Endothelial cell of umbilical vein (primary cell): ENCODE measurements around the gene PIWIL4.

Experiments
- CTCF ChIP-seq, 2 donors: IDR thresholded peaks; 1 replicate in 1 of 2; 2 replicates in 1 of 2; pipeline ENCODE4 v1.5.1; 2011; ENCODE audit warnings: low read length in 2 of 2, mild to moderate bottlenecking in 2 of 2, moderate library complexity in 2 of 2, control low read depth in 1 of 2, inconsistent platforms in 1 of 2, low read depth in 1 of 2; ENCODE audit not compliant: insufficient read depth in 1 of 2; ENCODE audit errors: extremely low read depth in 1 of 2
- EZH2 ChIP-seq: IDR thresholded peaks from 2 replicates; pipeline ENCODE4 v1.6.1; 2012; ENCODE audit warnings: borderline replicate concordance, low read depth, mild to moderate bottlenecking, moderate library complexity, low read length, inconsistent platforms; ENCODE audit not compliant: severe bottlenecking
- FOS ChIP-seq: IDR thresholded peaks from 2 replicates; pipeline ENCODE4 v1.6.1; 2011; ENCODE audit warnings: mild to moderate bottlenecking, low read length, moderate library complexity, borderline replicate concordance; ENCODE audit not compliant: insufficient read depth
- GATA2 ChIP-seq: IDR thresholded peaks from 2 replicates; pipeline ENCODE4 v1.7.0; 2011; ENCODE audit warnings: low read depth, mild to moderate bottlenecking, moderate library complexity, mixed read lengths, low read length; ENCODE audit not compliant: insufficient read length, insufficient read depth
- JUN ChIP-seq: IDR thresholded peaks from 2 replicates; pipeline ENCODE4 v1.6.1; 2011; ENCODE audit warnings: borderline replicate concordance, low read depth; ENCODE audit not compliant: insufficient read length, insufficient read depth
- MAX ChIP-seq: IDR thresholded peaks from 2 replicates; pipeline ENCODE4 v1.6.1; 2011; ENCODE audit not compliant: insufficient read depth, insufficient read length
- MYC ChIP-seq: IDR thresholded peaks from one replicate; pipeline ENCODE4 v1.6.1; 2011; ENCODE audit warnings: mild to moderate bottlenecking, low read depth, low read length
- POLR2A ChIP-seq: IDR thresholded peaks from 2 replicates; pipeline ENCODE4 v1.6.1; 2012; ENCODE audit warnings: low read depth, mild to moderate bottlenecking, control low read depth, low read length
- POLR2AphosphoS5 ChIP-seq: IDR thresholded peaks from 2 replicates; pipeline ENCODE4 v1.6.1; 2012; ENCODE audit warnings: low read depth, mild to moderate bottlenecking, control low read depth, low read length, moderate library complexity; ENCODE audit not compliant: insufficient read depth

GRCh38 chr11:94613120-94613519 lies 46.0 kb downstream of the PIWIL4 start:
- no peak for TF ChIP-seq POLR2A
- TF ChIP-seq POLR2AphosphoS5, result no peak
- TF ChIP-seq MYC, result no peak
- no peak for TF ChIP-seq EZH2
- TF ChIP-seq CTCF (IDR thresholded peaks at IDR 0.05; ENCODE audit: extremely low read depth in 1 of 2, insufficient read depth in 1 of 2, low read depth in 1 of 2, low read length in 2 of 2), result no peak
- no peak for TF ChIP-seq FOS
- TF ChIP-seq JUN, result no peak
- TF ChIP-seq GATA2, result no peak
- no peak for TF ChIP-seq MAX
